GM12801 (cell line): ENCODE data around the gene GSC2.

ENCODE experiments used
- TF ChIP-seq, protein P1 (sequence below): IDR thresholded peaks from one replicate; pipeline ENCODE4 v1.5.1; 2011; ENCODE audit warnings: control low read depth; ENCODE audit not compliant: insufficient read length; ENCODE audit errors: extremely low read depth

Gene GSC2

DNA sequence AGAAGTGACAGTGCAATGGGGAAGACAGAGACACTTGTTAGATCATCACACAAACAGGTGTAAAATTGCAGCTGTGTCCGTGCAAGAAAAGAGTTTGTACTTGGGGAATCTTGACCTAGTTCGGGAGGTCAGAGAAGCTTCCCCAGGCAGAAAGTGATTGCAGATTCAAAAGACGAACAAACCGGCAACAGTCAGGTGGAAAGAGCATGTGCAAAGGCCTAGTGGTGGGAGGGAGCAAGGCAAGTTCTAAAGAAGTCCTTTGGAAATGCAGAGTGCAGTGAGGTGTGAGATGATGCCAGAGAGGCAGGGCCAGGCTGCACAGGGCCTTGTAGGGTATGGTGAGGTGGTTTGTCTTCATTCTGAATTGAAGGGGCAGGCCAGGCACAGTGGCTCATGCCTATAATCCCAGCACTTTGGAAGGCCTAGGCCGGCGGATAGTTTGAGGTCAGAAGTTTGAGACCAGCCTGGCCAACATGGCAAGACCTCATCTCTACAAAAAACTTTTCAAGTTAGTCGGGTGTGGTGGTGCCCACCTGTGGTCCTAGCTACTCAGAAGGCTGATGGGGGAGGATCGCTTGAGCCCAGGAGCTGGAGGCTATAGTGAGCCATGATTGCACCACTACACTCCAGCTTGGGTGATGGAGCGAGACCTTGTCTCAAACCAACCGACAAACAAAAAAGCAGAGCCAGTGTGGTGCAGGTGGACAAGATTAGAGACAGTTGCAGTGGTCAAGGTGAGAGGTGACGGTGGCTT, 3.7 kb downstream of the GSC2 start:
- TF ChIP-seq, protein P1, sequence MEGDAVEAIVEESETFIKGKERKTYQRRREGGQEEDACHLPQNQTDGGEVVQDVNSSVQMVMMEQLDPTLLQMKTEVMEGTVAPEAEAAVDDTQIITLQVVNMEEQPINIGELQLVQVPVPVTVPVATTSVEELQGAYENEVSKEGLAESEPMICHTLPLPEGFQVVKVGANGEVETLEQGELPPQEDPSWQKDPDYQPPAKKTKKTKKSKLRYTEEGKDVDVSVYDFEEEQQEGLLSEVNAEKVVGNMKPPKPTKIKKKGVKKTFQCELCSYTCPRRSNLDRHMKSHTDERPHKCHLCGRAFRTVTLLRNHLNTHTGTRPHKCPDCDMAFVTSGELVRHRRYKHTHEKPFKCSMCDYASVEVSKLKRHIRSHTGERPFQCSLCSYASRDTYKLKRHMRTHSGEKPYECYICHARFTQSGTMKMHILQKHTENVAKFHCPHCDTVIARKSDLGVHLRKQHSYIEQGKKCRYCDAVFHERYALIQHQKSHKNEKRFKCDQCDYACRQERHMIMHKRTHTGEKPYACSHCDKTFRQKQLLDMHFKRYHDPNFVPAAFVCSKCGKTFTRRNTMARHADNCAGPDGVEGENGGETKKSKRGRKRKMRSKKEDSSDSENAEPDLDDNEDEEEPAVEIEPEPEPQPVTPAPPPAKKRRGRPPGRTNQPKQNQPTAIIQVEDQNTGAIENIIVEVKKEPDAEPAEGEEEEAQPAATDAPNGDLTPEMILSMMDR: no peak

DNA sequence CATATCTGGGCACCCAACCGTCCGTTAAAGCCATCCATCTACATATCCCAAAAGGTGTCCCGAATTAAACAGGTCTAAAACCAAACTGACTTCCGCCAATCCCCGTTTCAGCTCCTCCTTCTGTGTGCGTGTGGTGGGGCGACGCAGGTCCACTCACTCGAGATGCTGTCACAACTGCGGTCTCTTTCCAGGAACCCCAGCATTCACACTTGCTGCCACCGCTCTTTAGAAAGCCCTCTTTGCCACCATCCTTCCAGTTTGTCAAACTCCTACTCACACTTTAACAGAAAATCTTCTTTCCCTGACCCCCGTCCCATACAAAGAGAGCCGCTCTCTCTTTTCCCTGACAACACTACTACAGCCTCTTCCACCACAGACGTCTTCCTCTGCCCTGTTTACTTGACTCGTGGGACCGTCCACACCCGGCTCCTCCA, 6.1 kb downstream of the GSC2 start:
- TF ChIP-seq, protein P1: no peak

DNA sequence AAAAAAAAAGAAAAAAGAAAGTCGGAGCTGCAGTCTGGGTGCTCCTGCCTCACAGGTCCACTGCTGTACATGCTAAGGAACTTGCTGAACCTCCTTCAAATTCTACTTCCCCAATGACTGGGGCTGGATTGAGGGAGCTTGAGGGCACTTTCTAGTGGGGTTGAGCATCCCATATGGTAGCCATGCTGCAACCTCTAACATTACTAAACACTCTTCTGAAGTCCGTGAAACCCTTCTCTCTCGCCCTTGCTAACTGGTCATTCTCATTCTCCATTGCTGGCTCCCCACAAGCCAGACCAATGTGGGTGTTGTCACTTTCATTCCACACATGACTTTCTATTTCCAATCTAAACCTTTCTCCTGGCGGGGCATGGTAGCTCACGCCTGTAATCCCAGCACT, 6.9 kb downstream of the GSC2 start:
- TF ChIP-seq, protein P1: no peak

DNA sequence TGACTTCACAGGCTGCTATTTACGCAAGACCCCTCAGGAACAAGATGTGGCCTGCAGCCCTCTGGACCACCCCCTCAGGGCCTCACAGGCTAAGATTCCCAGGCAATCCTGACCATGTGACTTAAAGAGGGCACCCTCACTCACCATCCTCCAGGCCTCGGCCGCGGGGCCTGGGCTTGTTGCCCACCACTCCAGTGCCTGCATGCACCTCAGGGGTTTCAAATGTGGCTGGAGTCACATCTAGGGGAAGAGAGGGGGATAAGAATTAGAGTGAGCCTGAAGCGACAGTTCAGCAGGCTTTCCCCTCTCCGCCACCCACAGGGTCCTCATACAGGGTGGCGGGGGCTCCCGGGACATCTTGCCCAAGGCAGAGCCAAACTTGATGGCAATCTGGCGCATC, 7.7 kb downstream of the GSC2 start:
- TF ChIP-seq, protein P1: no peak

DNA sequence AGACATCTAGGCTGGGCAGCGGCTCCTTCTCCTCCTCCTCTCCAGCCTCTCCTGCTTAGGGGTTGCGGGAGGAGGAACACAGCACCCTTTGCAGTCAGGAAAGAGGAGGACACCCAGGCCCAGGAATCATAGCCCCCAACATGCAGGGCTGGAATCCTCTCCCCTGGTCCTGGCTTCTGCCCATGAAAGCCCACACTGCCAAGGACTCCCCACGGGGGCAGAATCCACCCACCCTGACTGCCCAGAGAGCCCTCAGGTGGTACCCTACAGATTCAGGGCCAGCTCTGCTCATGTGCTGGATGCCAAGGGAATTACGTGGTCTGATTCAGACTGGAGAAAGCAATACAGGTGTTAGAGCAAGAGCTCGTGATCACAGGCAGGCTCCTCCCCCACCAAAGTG, 10.1 kb downstream of the GSC2 start:
- TF ChIP-seq, protein P1: no peak

DNA sequence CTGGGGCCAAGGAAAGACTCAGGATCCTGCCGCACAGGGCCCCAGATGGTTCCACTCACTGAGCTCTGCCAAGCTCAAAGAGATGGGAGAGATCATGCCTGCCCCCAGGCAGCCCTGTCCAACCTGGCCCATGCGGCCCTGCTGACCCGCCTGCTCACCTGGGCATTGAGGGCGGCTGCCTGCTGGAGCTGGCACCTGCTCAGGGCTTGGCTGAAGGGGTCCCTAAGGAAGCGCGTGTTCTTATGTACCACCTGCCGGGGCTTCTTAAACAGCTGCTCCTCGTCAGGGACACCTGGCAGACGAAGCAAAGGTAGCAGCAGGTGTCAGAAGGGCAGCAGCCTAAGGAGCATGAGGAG, 11.1 kb downstream of the GSC2 start:
- TF ChIP-seq, protein P1: no peak

DNA sequence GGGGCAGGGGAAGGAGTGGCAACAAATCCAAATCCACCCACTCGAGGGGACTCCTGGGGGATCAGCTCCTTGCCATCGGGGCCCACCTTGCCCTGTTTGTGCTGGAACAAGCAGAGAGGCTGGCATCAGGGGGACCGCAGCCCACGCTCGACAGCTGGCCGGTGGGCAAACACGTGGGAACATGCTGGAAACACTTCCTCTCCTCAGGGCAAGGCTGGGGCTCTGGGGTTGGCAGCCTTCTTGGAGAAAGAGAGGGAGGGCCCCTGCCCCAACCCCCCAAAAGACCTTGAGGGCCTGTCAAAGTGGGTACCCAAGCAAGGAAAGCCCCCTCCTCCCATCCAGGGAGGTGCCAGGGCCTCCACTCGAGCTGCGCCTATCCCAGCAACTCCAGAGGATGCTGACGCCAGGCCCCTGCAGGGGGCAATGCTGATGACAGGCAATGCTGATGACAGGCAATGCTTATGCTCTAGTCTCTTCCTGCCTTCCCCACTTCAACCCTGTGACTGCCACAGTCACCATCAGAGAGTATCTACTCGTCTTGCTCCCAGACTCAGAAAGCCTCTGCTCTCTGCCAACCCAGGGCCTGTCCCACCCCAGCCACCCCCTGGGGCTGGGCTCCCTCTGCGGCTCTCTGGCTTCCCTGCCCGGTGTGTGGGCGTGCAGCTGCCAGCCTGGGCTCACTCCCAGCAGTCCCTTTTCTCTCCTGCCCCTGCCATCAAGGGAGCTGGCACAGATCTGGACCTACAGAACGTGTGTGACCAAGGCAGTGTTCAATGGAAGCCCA, 11.7 kb downstream of the GSC2 start:
- TF ChIP-seq, protein P1: no peak
